A549 (cell line): ENCODE measurements around the gene STRAP. TPM values are rescaled to one million over a fixed set of nuclear protein-coding genes. Genes with fewer than 3 reads are reported as not detected.

ENCODE experiments used
- ATAC-seq, 2 experiments: fragments of 200-7000 bp in 1 of 2; fragments of >200 bp in 1 of 2; cut with Nextera tagmentation in 1 of 2; cut with Tn5 transposase in 1 of 2; 3 replicates each; pipeline versions ENCODE4 v1.8.0 to v1.9.1; 2018 to 2020; ENCODE audit warnings: mild to moderate bottlenecking in 1 of 2, moderate library complexity in 1 of 2
- CTCF ChIA-PET: fragments of 300-600 bp; sonication (Branson Sonifier 250); formaldehyde crosslinking; extraction: SDS; loops from one replicate; lab custom pipeline; 2021; ENCODE audit warnings: antibody characterized with exemption, inconsistent platforms; lab: Yijun Ruan, JAX
- POLR2A ChIA-PET: fragments of 350-600 bp; formaldehyde crosslinking; extraction: SDS; loops from one replicate; lab custom pipeline; 2021; ENCODE audit warnings: antibody characterized with exemption, inconsistent platforms; lab: Yijun Ruan, JAX
- DNase-seq, 2 experiments: peaks; one replicate each; pipeline versions ENCODE4 v3.0.0 to v3.0.0-alpha.2; 2011 to 2016; ENCODE audit warnings: low read depth in 1 of 2, low spot score in 1 of 2
- FAIRE-seq: peaks from 2 replicates; lab custom pipeline; 2011; peaks lifted over from hg19 to GRCh38; lab: Jason Lieb, UNC
- H3K27ac ChIP-seq, 2 experiments: fragments of >200 bp; sonication (Bioruptor Twin); formaldehyde crosslinking; 3 replicates each; pipeline ENCODE4 v1.5.1; 2016 to 2017
- H3K4me1 ChIP-seq: fragments of >200 bp; sonication (Bioruptor Twin); formaldehyde crosslinking; 3 replicates; pipeline ENCODE4 v1.6.1; 2016
- H3K4me2 ChIP-seq: fragments of >200 bp; sonication (Bioruptor Twin); formaldehyde crosslinking; 3 replicates; pipeline ENCODE4 v1.6.1; 2016
- H3K4me3 ChIP-seq: fragments of >200 bp; sonication (Bioruptor Twin); formaldehyde crosslinking; 3 replicates; pipeline ENCODE4 v1.5.1; 2016
- H3K9me3 ChIP-seq: fragments of >200 bp; sonication (Bioruptor Twin); formaldehyde crosslinking; 3 replicates; pipeline ENCODE4 v1.6.1; 2016
- CBX2 ChIP-seq: fragments of 200-600 bp; sonication (generic); IDR thresholded peaks from 2 replicates; pipeline ENCODE4 v1.6.1; 2016; ENCODE audit warnings: low read depth, mild to moderate bottlenecking, borderline replicate concordance
- CBX8 ChIP-seq: fragments of 200-600 bp; sonication (generic); IDR thresholded peaks from 2 replicates; pipeline ENCODE4 v1.6.1; 2016
- CEBPB ChIP-seq, 2 experiments: fragments of >200 bp in 1 of 2; sonication (Bioruptor Twin) in 1 of 2; formaldehyde crosslinking in 1 of 2; IDR thresholded peaks; 2 replicates each; pipeline ENCODE4 v1.6.1; 2012 to 2016
- CHD4 ChIP-seq: fragments of 200-600 bp; sonication (generic); IDR thresholded peaks from 2 replicates; pipeline ENCODE4 v1.6.1; 2016; ENCODE audit warnings: antibody characterized with exemption, mild to moderate bottlenecking, borderline replicate concordance
- EHF ChIP-seq: fragments of 250-450 bp; sonication (Bioruptor Pico); IDR thresholded peaks from 2 replicates; pipeline ENCODE4 v1.5.0; 2020; ENCODE audit warnings: mild to moderate bottlenecking
- EHMT2 ChIP-seq: fragments of 200-600 bp; sonication (generic); IDR thresholded peaks from 2 replicates; pipeline ENCODE4 v1.6.1; 2016; ENCODE audit warnings: antibody characterized with exemption, low read depth, mild to moderate bottlenecking, moderate library complexity
- ESRRA ChIP-seq: fragments of 150-350 bp; IDR thresholded peaks from 2 replicates; pipeline ENCODE4 v1.6.1; 2014; ENCODE audit warnings: mild to moderate bottlenecking, low read length, borderline replicate concordance
- FOSB ChIP-seq: fragments of 250-450 bp; sonication (Bioruptor Pico); IDR thresholded peaks from 2 replicates; pipeline ENCODE4 v1.5.0; 2020; ENCODE audit warnings: mild to moderate bottlenecking, moderate library complexity
- FOXS1 ChIP-seq: fragments of 250-450 bp; sonication (Bioruptor Pico); IDR thresholded peaks from 2 replicates; pipeline ENCODE4 v1.5.0; 2020; ENCODE audit warnings: mild to moderate bottlenecking, moderate library complexity
- HMGXB4 ChIP-seq: fragments of 250-450 bp; sonication (Bioruptor Pico); IDR thresholded peaks from 2 replicates; pipeline ENCODE4 v1.5.0; 2021; ENCODE audit warnings: mild to moderate bottlenecking, moderate library complexity, borderline replicate concordance
- HOXB13 ChIP-seq: fragments of 250-450 bp; sonication (Bioruptor Pico); IDR thresholded peaks from 2 replicates; pipeline ENCODE4 v1.5.0; 2020; ENCODE audit warnings: low read depth, mild to moderate bottlenecking, moderate library complexity
- HOXB5 ChIP-seq: fragments of 250-450 bp; sonication (Bioruptor Pico); IDR thresholded peaks from 2 replicates; pipeline ENCODE4 v1.5.0; 2020; ENCODE audit warnings: mild to moderate bottlenecking, moderate library complexity
- JUN ChIP-seq, 2 experiments: fragments of >200 bp; sonication (Bioruptor Twin); formaldehyde crosslinking; IDR thresholded peaks; 2 replicates in 1 of 2; 3 replicates in 1 of 2; pipeline ENCODE4 v1.6.1; 2016 to 2017
- JUNB ChIP-seq: fragments of >200 bp; sonication (Bioruptor Twin); formaldehyde crosslinking; IDR thresholded peaks from 2 replicates; pipeline ENCODE4 v1.6.1; 2016
- MAX ChIP-seq: IDR thresholded peaks from 2 replicates; pipeline ENCODE4 v1.6.1; 2012
- MAZ ChIP-seq: fragments of 150-350 bp; IDR thresholded peaks from 2 replicates; pipeline ENCODE4 v1.6.1; 2014; ENCODE audit warnings: antibody characterized with exemption, low read depth, low read length, borderline replicate concordance
- NPAS2 ChIP-seq: fragments of 250-450 bp; sonication (Bioruptor Pico); IDR thresholded peaks from 2 replicates; pipeline ENCODE4 v1.8.0; 2022; ENCODE audit warnings: mild to moderate bottlenecking, moderate library complexity, borderline replicate concordance
- PBX3 ChIP-seq: IDR thresholded peaks from 2 replicates; pipeline ENCODE4 v1.6.1; 2012
- PHF8 ChIP-seq: fragments of 200-600 bp; sonication (generic); IDR thresholded peaks from 2 replicates; pipeline ENCODE4 v1.6.1; 2016; ENCODE audit warnings: low read depth, mild to moderate bottlenecking, antibody characterized with exemption, moderate library complexity, borderline replicate concordance
- POLR2A ChIP-seq: IDR thresholded peaks from 2 replicates; pipeline ENCODE4 v1.6.1; 2012; ENCODE audit warnings: mild to moderate bottlenecking, low read length
- POLR2AphosphoS2 ChIP-seq: conservative IDR thresholded peaks from 2 replicates; pipeline ENCODE4 v1.6.1; 2012; ENCODE audit warnings: low read length, improper control_type of control experiment, inconsistent platforms
- RAD21 ChIP-seq, 2 experiments: fragments of >200 bp in 1 of 2; sonication (Bioruptor Twin) in 1 of 2; formaldehyde crosslinking in 1 of 2; IDR thresholded peaks in 1 of 2; conservative IDR thresholded peaks in 1 of 2; 2 replicates in 1 of 2; 3 replicates in 1 of 2; pipeline ENCODE4 v1.6.1; 2012 to 2018; ENCODE audit warnings: inconsistent platforms in 1 of 2
- RCOR1 ChIP-seq: fragments of 150-350 bp; IDR thresholded peaks from 2 replicates; pipeline ENCODE4 v1.6.1; 2014; ENCODE audit warnings: antibody characterized with exemption, low read length, low read depth
- RFX5 ChIP-seq: fragments of 450-650 bp; IDR thresholded peaks from 2 replicates; pipeline ENCODE4 v1.7.1; 2014; ENCODE audit warnings: antibody characterized with exemption, mild to moderate bottlenecking, moderate library complexity
- SMC3 ChIP-seq: fragments of >200 bp; sonication (Bioruptor Twin); formaldehyde crosslinking; IDR thresholded peaks from 3 replicates; pipeline ENCODE4 v1.6.1; 2018; ENCODE audit warnings: inconsistent platforms
- TFCP2L1 ChIP-seq: fragments of 250-450 bp; sonication (Bioruptor Pico); IDR thresholded peaks from 2 replicates; pipeline ENCODE4 v1.5.0; 2021; ENCODE audit warnings: mild to moderate bottlenecking
- TP53 ChIP-seq: fragments of 250-450 bp; sonication (Bioruptor Pico); IDR thresholded peaks from 2 replicates; pipeline ENCODE4 v1.5.0; 2021; ENCODE audit warnings: mild to moderate bottlenecking, moderate library complexity
- ZC3H11A ChIP-seq: fragments of 450-650 bp; IDR thresholded peaks from 2 replicates; pipeline ENCODE4 v1.6.1; 2014; ENCODE audit warnings: antibody characterized with exemption, mild to moderate bottlenecking
- WGBS: methylation state at CpG from one replicate; pipeline ENCODE4 v1.1.6; 2017; ENCODE audit errors: missing lambda C conversion rate; 5-methylcytosine and 5-hydroxymethylcytosine counted together
- polyA plus RNA-seq, 4 experiments: library from polyadenylated mRNA; depleted of rRNA in 3 of 4; stranded (reverse); fragments of >200 nt; fragmentation: RNase III in 1 of 4; extraction: RNeasy Plus Mini Kit Qiagen cat#74134 plus additional on column Dnase treatment in 1 of 4; gene quantifications; 2 replicates in 3 of 4; 3 replicates in 1 of 4; pipeline ENCODE4 v1.2.3, GENCODE V29; 2011 to 2017
- TF ChIP-seq, protein P1 (sequence below): fragments of >200 bp; sonication (Bioruptor Twin); formaldehyde crosslinking; IDR thresholded peaks from 2 replicates; pipeline ENCODE4 v1.6.1; 2016
- TF ChIP-seq, protein P2 (sequence below): fragments of >200 bp; sonication (Bioruptor Twin); formaldehyde crosslinking; IDR thresholded peaks from 3 replicates; pipeline ENCODE4 v1.5.1; 2016

STRAP gene
- polyA plus RNA-seq, 2 of the 4 experiments (the other 2 are of a cell fraction): 201 to 300 TPM

- H3K4me1 ChIP-seq: peaks cover 9% of the 10 kb centered on the region; the same call in 2 of the 3 replicates
- peak; percentile 78 for FAIRE-seq
- H3K9me3 ChIP-seq: no peaks in the 10 kb centered on the region
- ATAC-seq: no peak
- H3K4me3 ChIP-seq: no peak overlapping the region
- POLR2A ChIA-PET: no interaction called here
- H3K4me2 ChIP-seq: no peak overlapping the region
- TF ChIP-seq, protein P1, sequence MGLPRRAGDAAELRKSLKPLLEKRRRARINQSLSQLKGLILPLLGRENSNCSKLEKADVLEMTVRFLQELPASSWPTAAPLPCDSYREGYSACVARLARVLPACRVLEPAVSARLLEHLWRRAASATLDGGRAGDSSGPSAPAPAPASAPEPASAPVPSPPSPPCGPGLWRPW: no peak
- CTCF ChIA-PET: interaction anchor here (0.6 to 3.2 kb wide), 4 partner anchors 10 to 1284 kb away, joined by 3 to 16 read pairs (median 4); no protein-coding TSS in a partner anchor
- no peak for DNase-seq
- H3K27ac ChIP-seq: no peak overlapping the region
Measured at GRCh38 chr12:15839682-15840081, 42.5 kb upstream of the STRAP start.

DNA sequence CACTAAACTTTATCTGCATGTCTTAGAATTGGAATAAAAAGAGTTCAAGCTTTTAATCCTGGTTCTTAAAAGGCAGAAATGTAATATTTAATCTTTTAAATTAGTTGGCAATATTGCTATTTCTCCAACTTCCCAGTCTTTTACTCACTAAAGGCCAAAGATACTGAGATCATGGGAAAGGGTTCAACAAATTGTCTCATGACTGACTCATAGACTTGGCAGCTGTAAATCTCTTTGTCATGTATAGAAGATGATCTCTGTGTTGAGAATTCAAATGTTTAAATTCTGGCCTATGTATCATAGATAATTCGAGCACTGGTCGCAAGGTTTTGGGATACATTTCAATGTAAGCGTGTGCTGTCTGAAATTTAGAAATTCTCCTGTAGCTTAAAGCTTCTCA, 40.1 kb upstream of the STRAP start:
- ATAC-seq (no peak), DNase-seq (peak in 1 of 2 experiments; percentile 19), FAIRE-seq (peak; percentile 39)
- WGBS: 79% methylated on average over 3 of the region's 3 CpGs
- ChIA-PET CTCF (interaction anchor here (1.0 to 17.6 kb wide), 3 partner anchors 14 to 280 kb away, joined by 4 to 296 read pairs (median 19); no protein-coding TSS in a partner anchor), POLR2A (no interaction called here)
- Histone ChIP-seq H3K4me3 (no peak overlapping the region), H3K27ac (no peak overlapping the region), H3K4me1 (peaks cover 9% of the 10 kb centered on the region; the same call in 2 of the 3 replicates), H3K4me2 (no peak overlapping the region), H3K9me3 (no peaks in the 10 kb centered on the region)
- no peak for TF ChIP-seq FOXS1 (CRISPR knock-in tag)
- TF ChIP-seq POLR2AphosphoS2: no peak
- TF ChIP-seq, protein P2, sequence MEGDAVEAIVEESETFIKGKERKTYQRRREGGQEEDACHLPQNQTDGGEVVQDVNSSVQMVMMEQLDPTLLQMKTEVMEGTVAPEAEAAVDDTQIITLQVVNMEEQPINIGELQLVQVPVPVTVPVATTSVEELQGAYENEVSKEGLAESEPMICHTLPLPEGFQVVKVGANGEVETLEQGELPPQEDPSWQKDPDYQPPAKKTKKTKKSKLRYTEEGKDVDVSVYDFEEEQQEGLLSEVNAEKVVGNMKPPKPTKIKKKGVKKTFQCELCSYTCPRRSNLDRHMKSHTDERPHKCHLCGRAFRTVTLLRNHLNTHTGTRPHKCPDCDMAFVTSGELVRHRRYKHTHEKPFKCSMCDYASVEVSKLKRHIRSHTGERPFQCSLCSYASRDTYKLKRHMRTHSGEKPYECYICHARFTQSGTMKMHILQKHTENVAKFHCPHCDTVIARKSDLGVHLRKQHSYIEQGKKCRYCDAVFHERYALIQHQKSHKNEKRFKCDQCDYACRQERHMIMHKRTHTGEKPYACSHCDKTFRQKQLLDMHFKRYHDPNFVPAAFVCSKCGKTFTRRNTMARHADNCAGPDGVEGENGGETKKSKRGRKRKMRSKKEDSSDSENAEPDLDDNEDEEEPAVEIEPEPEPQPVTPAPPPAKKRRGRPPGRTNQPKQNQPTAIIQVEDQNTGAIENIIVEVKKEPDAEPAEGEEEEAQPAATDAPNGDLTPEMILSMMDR: no peak
- no peak for TF ChIP-seq RAD21 (conservative IDR thresholded peaks at IDR 0.05 in 1 of 2, IDR thresholded peaks at IDR 0.05 in 1 of 2)
- TF ChIP-seq SMC3: no peak
- no peak for TF ChIP-seq HOXB5
- no peak for TF ChIP-seq HOXB13
- TF ChIP-seq MAX: no peak
- TF ChIP-seq JUNB: no peak
- TF ChIP-seq EHMT2: no peak
- no peak for TF ChIP-seq PHF8
- TF ChIP-seq HMGXB4 (CRISPR knock-in tag): no peak
- TF ChIP-seq TP53: no peak
- TF ChIP-seq NPAS2: no peak
- TF ChIP-seq ESRRA: no peak
- no peak for TF ChIP-seq POLR2A
- TF ChIP-seq JUN (IDR thresholded peaks at IDR 0.05): no peak
- no peak for TF ChIP-seq RFX5

- POLR2A ChIA-PET: no interaction called here
- CTCF ChIA-PET: interaction anchor here (1.1 to 17.6 kb wide), 5 partner anchors 9 to 312 kb away, joined by 4 to 296 read pairs (median 4); no protein-coding TSS in a partner anchor
- ATAC-seq (no peak), DNase-seq (no peak), FAIRE-seq (no peak)
- TF ChIP-seq POLR2A: no peak
- TF ChIP-seq SMC3: no peak
- no peak for TF ChIP-seq TFCP2L1 (CRISPR knock-in tag)
- TF ChIP-seq EHF (CRISPR knock-in tag): no peak
- TF ChIP-seq ESRRA: no peak
- TF ChIP-seq CBX8: no peak
- TF ChIP-seq RCOR1: no peak
- TF ChIP-seq JUN (IDR thresholded peaks at IDR 0.05): no peak
- no peak for TF ChIP-seq CEBPB (IDR thresholded peaks at IDR 0.05)
- no peak for TF ChIP-seq TP53
- TF ChIP-seq ZC3H11A: no peak
- no peak for TF ChIP-seq PBX3
- TF ChIP-seq, protein P1: no peak
- no peak for TF ChIP-seq CBX2
- TF ChIP-seq FOSB: no peak
- no peak for TF ChIP-seq MAZ
- no peak for TF ChIP-seq CHD4
- H3K4me2 ChIP-seq: no peak overlapping the region
- H3K4me3 ChIP-seq: no peak overlapping the region
- H3K27ac ChIP-seq: no peak overlapping the region
- 85% methylated on average over 2 of the region's 2 CpGs for WGBS
- no peaks in the 10 kb centered on the region for H3K9me3 ChIP-seq
- peaks cover 19% of the 10 kb centered on the region for H3K4me1 ChIP-seq
Measured at GRCh38 chr12:15846887-15847286, 35.3 kb upstream of the STRAP start.
